Activated CD4-positive, alpha-beta T cell treated with anti-CD3 and anti-CD28 coated beads, Interleukin-2, amount 50 U/mL, for 48 hours (primary cell): ENCODE data around the gene METAP1.
"Not testable (repeated sequence)": the region's sequence is repeated elsewhere in the genome, so short reads cannot be mapped to it uniquely, and the experiment has no call there.

Source experiments
- DNase-seq, 2 experiments: peaks; one replicate each; pipeline ENCODE4 v3.0.0-alpha.2; 2020

The METAP1 gene

GRCh38 chr4:99102634-99103033 lies 107.1 kb downstream of the METAP1 start:
- DNase-seq = no peak

GRCh38 chr4:99103166-99103565 lies 107.6 kb downstream of the METAP1 start:
- no peak for DNase-seq

GRCh38 chr4:99104153-99104552 lies 108.6 kb downstream of the METAP1 start:
- no peak for DNase-seq

GRCh38 chr4:99109286-99109685 lies 113.8 kb downstream of the METAP1 start:
- DNase-seq = not testable (repeated sequence)
